Renal pelvis (tissue), 12 donors: ENCODE measurements around the gene KAT5. TPM values are rescaled to one million over a fixed set of nuclear protein-coding genes. Genes with fewer than 3 reads are reported as not detected.
"Not testable (repeated sequence)": the region's sequence is repeated elsewhere in the genome, so short reads cannot be mapped to it uniquely, and the experiment has no call there.

Experiments
- DNase-seq: peaks from one replicate; pipeline ENCODE4 v3.0.0-alpha.2; 2013
- long read RNA-seq, 16 experiments: transcript quantifications; one replicate each; lab custom pipeline, GENCODE V29; 2026
- polyA plus RNA-seq, 3 donors: library from polyadenylated mRNA; unstranded; fragments of 120-200 nt; gene quantifications; one replicate each; pipeline ENCODE4 v1.2.1, GENCODE V29; 2013; ENCODE audit not compliant: insufficient read length in 3 of 3

KAT5 gene
- 10 to 100 TPM; 73.1 to 83.6 (median 73.5) TPM for polyA plus RNA-seq
- long read RNA-seq, donor 1, transcript KAT5-202 (13 exons, 2,059 nt), result major isoform, 5 of 13 reads
- long read RNA-seq, donor 1, partial matches to known transcripts, result 0 of 13 reads
- long read RNA-seq, donor 1, other reads (novel, unspliced or antisense), result 0 of 13 reads
- long read RNA-seq, donor 2, transcript KAT5-202 (13 exons, 2,059 nt), result major isoform, 6 of 223 reads
- long read RNA-seq, donor 2, partial matches to known transcripts, result 209 of 223 reads
- long read RNA-seq, donor 2, other reads (novel, unspliced or antisense), result 0 of 223 reads
- long read RNA-seq, donor 3, partial matches to known transcripts, result 0 of 12 reads
- long read RNA-seq, donor 3, other reads (novel, unspliced or antisense), result 0 of 12 reads
- long read RNA-seq, donor 4, partial matches to known transcripts, result 320 of 330 reads
- long read RNA-seq, donor 4, other reads (novel, unspliced or antisense), result 0 of 330 reads
- long read RNA-seq, donor 5, partial matches to known transcripts, result 0 of 2 reads
- long read RNA-seq, donor 5, other reads (novel, unspliced or antisense), result 0 of 2 reads
- long read RNA-seq, donor 6, transcript KAT5-203 (14 exons, 2,237 nt), result major isoform, 5 of 20 reads
- long read RNA-seq, donor 6, partial matches to known transcripts, result 5 of 20 reads
- long read RNA-seq, donor 6, other reads (novel, unspliced or antisense), result 0 of 20 reads
- long read RNA-seq, donor 7, transcript KAT5-203 (14 exons, 2,237 nt), result major isoform, 6 of 26 reads
- long read RNA-seq, donor 7, partial matches to known transcripts, result 13 of 26 reads
- long read RNA-seq, donor 7, other reads (novel, unspliced or antisense), result 0 of 26 reads
- long read RNA-seq, donor 8, partial matches to known transcripts, result 0 of 7 reads
- long read RNA-seq, donor 8, other reads (novel, unspliced or antisense), result 0 of 7 reads
- long read RNA-seq, donor 9, partial matches to known transcripts, result 5 of 19 reads
- long read RNA-seq, donor 9, other reads (novel, unspliced or antisense), result 0 of 19 reads
- long read RNA-seq, donor 10, partial matches to known transcripts, result 49 of 213 reads
- long read RNA-seq, donor 10, other reads (novel, unspliced or antisense), result 156 of 213 reads
- long read RNA-seq, donor 11, partial matches to known transcripts, result 0 of 6 reads
- long read RNA-seq, donor 11, other reads (novel, unspliced or antisense), result 0 of 6 reads
- long read RNA-seq, donor 12, transcript KAT5-202 (13 exons, 2,059 nt), result minor isoform, 7 of 35 reads
- long read RNA-seq, donor 12, transcript KAT5-203 (14 exons, 2,237 nt), result major isoform, 8 of 35 reads
- long read RNA-seq, donor 12, partial matches to known transcripts, result 12 of 35 reads
- long read RNA-seq, donor 12, other reads (novel, unspliced or antisense), result 0 of 35 reads
- long read RNA-seq, donor 13, partial matches to known transcripts, result 0 of 6 reads
- long read RNA-seq, donor 13, other reads (novel, unspliced or antisense), result 0 of 6 reads
- long read RNA-seq, donor 14, result 0 reads
- long read RNA-seq, donor 15, transcript KAT5-203 (14 exons, 2,237 nt), result minor isoform, 5 of 356 reads
- long read RNA-seq, donor 15, transcript KAT5-202 (13 exons, 2,059 nt), result major isoform, 6 of 356 reads
- long read RNA-seq, donor 15, partial matches to known transcripts, result 337 of 356 reads
- long read RNA-seq, donor 15, other reads (novel, unspliced or antisense), result 0 of 356 reads
- long read RNA-seq, donor 16, partial matches to known transcripts, result 5 of 18 reads
- long read RNA-seq, donor 16, other reads (novel, unspliced or antisense), result 0 of 18 reads

DNA sequence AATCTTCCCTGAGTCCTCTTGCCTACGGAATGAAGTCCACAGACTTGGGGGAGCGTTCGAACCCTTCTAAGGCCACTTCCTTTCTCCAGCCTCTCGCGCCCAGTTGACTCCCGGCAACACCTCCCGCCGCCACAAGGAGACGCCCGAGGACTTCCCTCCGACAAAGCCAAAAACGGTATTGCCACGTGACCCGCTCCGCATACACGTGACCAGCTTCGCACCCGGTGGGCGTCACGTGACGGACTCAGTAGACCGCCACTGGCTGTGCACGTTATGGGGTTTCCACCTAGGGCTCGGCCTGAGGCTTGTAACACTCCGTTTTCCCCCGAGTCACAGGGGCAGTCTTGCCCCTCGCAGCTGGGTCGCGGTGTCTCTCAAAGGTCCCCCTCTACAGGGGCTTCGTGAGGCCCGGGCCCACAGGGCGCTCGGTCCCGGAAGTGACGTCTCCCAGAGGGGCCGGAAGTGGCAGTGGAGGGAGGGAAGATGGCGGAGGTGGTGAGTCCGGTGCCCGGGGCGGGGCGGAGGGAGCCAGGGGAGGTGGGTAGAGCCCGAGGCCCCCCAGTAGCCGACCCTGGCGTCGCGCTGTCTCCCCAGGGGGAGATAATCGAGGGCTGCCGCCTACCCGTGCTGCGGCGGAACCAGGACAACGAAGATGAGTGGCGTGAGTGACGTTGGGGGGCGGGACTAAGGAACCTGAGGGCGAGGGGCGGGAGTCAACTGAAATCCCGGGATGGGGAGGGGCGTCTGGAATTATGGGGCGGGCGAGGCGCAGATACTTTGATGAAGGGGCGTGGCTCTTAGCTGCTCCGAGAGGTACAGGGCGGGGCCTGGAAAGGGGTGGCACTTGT, at the start of gene KAT5:
KAT5 (plus strand) TSS at position 468 of the 848 bp plus-strand sequence; CDS start at position 484, 16 bp downstream.
- peak; percentile 98 for DNase-seq

DNA sequence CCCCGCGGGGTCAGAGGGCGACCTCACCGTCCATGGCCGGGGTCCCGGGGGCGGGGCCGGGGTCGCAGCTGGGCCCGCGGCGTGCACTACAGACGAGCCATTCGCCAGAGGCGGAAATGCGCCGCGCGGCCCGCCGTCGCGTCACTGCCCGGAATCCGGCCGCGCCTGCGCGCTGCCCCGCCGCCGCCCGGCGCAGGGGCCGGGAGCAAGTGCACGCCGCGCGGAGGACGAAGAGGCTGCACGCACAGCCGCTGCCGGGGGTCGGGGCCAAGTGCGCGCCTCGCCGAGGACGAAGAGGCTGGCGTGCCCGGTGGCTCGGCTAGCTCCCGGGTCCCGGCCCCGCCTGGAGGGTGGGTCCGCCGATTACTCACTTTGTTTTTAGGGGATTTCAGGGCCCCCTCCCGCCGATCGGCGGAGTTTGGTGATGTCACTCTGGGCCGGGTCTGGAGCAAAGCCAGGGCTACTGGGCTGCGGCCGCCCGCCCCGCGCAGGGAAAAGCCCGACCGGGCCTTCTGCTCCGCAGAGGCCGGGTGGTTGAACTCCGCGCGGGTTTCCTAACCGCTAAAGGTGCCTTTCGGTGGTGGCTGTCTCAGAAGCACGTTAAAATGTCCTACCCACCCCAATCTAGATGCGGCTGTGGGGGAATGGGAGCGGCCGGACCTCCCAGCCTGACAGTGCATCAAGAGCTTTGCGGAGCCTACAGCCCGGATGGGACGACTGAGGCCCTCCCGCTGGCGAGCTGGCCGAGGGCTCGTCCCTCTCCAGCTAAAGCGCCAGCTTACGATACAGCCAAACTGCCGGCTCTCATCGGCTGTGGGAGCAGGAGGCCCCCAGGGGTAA, 49.0 kb upstream of the KAT5 start, which contains the start of gene RELA:
RELA (minus strand) TSS at position 118 of the 840 bp plus-strand sequence; CDS start at position 34, 84 bp downstream.
- peak; percentile 91 for DNase-seq

DNA sequence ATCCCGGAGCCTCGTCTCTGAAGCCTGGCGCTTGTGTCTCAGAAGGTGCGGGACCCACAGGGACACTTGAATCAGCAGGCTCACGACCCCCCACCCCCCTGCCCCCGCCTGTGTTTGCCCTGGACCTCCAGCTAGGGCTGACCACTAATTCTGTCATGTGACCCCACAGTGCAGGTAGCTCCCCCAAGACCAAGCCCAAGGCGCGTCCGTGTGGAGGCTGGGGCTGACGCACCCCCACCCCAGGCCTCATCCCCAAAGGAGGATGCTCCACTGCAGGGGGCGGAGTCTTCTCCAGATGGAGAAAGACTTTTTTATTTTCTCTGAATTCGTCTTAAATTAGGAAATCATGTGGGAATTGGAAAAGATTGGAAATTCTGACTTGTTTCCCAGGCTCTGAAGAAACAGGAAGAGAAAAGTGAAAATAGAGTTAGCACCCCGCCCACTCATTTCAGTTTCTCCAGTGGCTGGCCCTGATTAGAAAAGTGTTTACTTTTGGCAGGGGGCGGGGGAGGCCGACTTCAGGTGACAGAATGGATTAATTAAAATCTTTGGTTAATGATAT, 48.3 kb upstream of the KAT5 start:
- DNase-seq, result no peak

DNA sequence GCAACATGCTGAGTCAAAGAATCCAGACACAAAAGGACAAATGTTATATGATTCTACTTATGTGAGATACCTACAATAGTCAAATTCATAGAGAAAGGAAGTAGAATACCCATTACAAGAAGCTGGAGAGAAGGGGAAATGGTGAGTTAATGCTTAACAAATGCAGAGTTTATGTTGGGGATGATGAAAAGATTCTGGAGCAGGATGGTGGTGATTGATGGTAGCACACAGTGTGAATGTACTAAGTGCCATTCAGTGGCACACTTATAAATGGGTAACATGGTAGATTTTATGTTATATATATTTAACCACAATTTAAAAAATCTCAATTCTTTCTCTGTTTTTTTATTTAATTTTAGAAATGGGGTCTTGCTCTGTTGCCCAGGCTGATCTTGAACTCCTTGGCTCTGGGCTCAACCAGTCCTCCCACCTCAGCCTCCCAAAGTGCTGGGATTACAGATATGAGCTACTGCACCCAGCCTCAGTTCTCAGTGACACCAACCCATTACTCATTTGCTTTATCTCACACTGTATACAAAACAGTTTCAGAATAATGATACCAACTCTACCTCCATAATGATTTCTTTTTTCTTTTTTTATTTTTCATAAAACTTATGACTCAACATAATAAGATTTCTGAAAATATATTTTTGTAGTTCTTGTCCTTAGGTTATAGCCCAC, 39.7 kb upstream of the KAT5 start:
- DNase-seq, result no peak

DNA sequence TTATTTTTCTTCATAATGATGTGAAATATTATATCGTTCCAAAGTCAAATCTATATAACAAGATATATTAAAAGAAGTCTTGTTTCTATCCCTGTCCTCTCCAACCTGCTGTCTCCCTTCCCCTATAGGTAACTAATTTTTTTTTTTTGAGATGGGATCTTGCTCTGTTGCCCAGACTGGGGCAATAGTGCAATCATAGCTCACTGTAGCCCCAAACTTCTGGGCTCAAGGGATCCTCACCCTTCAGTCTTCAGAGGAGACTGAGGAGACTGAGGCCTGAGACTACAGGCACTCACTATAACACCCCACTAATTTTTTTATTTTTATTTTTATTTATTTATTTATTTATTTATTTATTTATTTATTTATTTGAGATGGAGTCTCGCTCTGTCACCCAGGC, 39.1 kb upstream of the KAT5 start:
- no peak for DNase-seq

DNA sequence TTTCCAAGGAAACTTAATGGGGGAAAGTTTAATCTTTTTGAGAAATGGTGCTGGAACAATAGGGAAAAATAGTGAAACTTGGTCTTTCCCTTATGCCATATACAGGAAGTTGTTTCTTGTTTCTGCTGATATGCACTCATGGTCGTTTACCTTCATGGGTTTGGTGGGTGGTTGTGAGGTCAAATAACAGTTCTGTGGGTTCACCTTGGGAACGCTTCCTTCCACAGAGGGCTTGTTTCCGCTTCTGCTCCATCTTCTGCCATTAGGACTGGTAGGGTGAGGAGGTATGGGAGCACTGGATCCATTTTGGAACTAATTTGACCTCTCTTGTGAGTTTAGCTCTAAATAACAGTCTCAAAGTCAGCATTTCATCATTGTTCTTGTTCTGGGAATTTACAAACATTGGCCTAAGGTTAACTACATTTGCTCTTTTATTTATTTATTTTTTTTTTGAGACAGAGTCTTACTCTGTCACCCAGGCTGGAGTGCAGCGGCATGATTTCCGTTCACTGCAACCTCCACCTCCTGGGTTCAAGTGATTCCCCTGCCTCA, 31.8 kb upstream of the KAT5 start:
- DNase-seq, result no peak

DNA sequence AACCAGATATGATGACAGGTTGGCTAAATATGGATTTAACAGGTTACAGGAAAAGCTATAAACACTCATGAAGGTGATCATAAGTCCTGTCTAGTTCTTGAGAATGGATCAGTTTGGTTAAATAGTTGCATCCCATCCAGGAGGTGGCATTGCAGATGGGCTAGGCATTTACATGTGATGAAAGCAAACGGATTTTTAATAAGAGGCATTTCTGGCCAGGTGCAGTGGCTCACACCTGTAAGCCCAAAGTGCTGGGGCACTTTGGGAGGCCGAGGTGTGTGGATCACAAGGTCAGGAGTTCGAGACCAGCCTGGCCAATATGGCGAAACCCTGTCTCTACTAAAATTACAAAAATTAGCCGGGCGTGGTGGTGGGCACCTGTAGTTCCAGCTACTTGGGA, 28.6 kb upstream of the KAT5 start:
- not testable (repeated sequence) for DNase-seq

DNA sequence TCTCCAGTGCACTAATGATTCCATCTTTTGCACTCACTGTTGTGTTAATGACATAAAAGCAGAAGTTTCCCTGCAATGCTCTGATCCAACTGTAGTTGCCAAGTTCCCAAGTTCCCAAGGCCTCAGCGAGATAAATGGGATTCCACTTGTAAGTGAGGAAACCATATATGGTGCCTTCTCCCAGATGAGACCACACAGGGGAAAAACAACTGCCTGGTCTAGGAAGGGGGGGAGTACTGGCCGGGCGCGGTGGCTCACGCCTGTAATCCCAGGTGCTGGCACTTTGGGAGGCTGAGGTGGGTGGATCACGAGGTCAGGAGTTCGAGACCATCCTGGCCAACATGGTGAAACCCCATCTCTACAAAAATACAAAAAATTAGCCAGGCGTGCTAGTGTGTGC, 26.1 kb upstream of the KAT5 start:
- no peak for DNase-seq

DNA sequence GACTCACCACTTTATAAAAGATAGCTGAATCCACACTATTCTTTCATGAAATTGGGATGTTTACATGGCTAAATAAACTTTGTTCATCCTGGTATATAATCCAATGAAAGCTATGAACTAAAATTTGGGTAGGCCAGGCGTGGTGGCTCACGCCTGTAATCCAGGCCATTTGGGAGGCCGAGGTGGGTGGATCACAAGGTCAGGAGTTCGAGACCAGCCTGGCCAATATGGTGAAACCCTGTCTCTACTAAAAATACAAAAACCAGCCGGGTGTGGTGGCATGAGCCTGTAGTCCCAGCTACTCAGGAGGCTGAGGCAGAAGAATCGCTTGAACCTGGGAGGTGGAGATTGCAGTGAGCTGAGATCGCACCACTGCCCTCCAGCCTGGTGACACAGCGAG, 20.2 kb upstream of the KAT5 start:
- DNase-seq, result not testable (repeated sequence)

DNA sequence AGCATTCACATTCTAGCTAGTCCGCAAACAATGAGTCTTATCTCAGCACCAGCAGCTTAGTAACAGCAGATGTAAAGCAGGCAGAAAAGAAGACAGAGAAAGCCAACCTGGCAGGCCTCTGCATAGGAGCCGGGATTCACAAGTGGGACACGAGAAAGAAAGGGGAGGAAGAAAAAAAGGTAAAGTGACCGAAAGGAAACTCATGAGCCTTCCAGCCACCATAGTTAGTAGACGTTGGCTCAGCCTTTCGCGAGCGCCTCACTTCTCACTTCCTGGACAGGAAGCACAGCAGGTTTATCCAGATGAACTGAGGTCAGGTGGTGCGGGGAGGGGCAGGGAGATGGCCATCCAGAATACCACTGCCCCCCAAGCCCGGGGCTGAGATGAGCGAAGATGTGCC, 19.7 kb upstream of the KAT5 start:
- DNase-seq, result no peak

DNA sequence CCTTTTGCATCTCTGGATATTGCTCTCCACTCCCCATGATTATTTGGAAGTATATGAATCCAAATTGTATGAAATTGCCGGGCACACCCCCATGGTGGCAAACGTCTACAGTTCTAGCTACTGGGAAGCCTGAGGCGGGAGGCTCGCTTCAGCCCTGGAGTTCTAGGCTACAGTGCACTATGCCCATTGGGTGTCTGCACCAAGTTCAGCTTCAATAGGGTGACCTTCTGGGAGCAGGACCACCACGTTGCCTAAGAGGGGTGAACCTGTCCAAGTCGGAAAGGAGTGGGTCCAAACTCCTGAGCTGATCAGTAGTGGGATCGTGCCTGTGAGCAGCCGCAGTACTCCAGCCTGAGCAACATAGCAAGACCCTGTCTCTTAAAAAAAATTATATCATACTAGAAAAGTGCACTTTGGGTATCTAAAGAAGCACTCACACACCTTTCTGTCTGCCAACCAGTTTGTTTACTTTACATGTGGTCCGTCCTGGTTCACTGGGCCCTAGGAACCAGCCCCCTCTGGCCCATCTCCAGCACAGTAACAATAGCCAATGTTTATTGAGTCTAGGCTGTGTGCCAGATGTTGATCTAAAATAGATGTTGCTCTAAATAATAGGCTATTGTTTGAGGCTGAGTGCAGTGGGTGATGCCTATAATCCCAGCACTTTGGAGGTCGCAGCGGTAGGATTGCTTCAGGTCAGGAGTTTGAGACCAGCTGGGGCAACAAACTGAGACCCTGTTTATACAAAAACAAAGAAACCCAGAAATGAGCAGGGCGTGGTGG, 16.4 kb upstream of the KAT5 start:
- DNase-seq, result peak; percentile 24

DNA sequence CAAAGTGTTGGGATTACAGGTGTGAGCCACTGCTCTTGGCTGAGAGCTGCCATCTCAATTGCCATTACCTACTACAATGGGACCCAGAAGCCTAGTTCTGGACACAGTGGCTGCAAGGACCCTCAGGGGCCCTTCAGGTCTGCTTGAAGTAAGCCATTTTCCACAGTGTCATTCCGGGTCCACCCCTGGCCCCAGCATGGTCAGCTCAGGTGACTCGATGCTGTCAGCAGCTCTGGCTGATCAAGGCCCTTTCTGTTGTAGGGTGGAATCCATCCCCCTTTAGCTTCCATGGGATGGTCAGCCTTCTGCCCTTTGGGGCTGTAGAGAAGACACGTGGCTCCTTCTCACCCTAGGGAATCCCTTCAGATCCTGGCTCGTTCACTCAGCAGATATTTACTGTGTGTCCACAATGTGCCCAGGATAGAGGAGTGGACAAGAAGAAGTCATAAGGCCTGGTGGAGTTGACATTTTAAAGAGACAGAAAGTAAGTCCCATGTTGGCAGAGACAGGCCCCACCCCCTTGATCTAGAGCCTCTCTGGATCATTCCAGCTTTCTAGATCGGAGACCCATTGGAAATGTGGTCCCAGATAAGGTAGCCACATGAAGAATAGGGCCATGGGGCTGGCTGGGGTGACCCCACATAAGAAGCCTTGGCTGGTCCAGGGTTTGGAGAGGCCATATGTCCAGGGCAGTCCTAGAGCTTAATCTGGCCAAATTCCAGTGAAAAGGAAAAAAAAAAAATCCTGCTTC, 15.1 kb upstream of the KAT5 start:
- DNase-seq, result no peak

DNA sequence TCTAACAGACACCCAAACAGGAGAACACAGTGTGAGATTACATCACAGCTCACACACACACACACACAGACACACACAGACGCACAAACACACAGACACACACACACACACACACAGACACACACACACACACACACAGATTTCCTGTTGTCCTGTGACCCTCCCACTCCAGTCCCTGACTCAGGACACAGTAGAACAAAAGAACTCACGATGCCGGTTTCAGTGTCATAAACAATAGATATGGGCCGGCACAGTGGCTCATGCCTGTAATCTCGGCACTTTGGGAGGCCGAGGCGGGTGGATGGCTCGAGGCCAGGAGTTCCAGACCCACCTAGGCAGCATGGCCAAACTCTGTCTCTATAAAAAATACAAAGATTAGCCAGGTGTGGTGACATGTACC, 13.8 kb upstream of the KAT5 start:
- DNase-seq, result no peak

DNA sequence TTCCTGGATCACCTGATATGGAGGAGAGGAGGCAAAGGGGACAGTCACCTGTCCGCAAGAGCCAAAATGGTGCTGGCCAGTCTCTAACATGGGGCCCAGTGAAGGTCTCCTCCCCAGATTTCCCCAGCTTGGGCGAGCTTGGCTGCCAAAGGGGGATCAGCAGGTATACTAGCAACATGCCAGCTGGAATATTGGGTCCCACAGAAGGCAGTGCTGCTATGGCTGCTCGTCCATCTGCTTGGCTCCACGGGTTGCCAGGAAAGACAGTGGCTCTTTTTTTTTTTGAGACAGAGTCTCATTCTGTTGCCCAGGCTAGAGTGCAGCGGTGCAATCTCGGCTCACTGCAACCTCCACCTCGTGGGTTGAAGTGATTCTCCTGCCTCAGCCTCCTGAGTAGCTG, 12.7 kb upstream of the KAT5 start:
- no peak for DNase-seq

DNA sequence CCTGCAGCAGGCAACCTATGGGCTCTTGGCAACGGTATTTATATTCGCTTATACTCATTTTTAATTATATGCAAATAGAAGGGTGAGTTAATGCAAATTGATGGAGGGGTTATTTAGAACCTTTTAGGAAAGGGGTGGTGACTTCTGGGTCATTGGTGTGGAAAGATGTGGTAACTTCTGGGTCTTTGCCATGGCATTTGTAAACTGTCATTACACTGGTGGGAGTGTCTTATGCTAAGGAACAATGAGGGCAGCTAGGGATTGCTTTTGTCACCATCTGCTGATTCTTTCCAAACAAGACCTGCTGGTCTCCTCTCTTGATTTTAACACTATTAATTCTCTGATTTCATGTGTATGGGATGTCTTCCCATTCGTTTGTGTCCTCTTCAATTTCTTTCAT, 11.7 kb upstream of the KAT5 start:
- DNase-seq, result no peak

DNA sequence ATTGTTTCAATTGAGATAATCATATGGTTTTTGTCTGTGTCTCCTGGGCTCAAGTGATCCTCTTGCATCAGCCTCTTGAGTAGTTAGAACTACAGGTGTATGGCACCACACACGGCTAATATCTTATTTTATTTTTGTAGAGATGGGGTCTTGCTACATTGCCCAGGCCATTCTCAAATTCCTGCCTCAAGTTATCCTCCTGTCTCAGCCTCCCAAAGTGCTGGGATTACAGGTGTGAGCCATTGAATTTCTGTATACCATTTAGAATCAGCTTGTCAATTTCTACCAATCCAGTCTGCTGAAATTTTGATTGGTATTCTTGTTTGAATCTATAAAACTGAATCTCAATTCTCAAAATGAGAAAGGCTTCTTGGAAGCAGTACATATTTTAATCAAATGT, 10.4 kb upstream of the KAT5 start:
- DNase-seq, result no peak
